Left renal pelvis (tissue), 4 donors: ENCODE results near the gene JMJD1C. TPM values are rescaled to one million over a fixed set of nuclear protein-coding genes. Genes with fewer than 3 reads are reported as not detected.
"Not testable (repeated sequence)": the region's sequence is repeated elsewhere in the genome, so short reads cannot be mapped to it uniquely, and the experiment has no call there.

Experiments
- DNase-seq, 4 donors: peaks; one replicate each; pipeline ENCODE4 v3.0.0-alpha.2; 2013; ENCODE audit warnings: low read depth in 4 of 4, low spot score in 3 of 4
- polyA plus RNA-seq, 4 donors: library from polyadenylated mRNA; unstranded; fragments of 120-200 nt; gene quantifications; one replicate each; pipeline ENCODE4 v1.2.1, GENCODE V29; 2013; ENCODE audit not compliant: insufficient read length in 4 of 4

The JMJD1C gene
- polyA plus RNA-seq, 4 donors, result 98.9 to 135 (median 107) TPM

DNA sequence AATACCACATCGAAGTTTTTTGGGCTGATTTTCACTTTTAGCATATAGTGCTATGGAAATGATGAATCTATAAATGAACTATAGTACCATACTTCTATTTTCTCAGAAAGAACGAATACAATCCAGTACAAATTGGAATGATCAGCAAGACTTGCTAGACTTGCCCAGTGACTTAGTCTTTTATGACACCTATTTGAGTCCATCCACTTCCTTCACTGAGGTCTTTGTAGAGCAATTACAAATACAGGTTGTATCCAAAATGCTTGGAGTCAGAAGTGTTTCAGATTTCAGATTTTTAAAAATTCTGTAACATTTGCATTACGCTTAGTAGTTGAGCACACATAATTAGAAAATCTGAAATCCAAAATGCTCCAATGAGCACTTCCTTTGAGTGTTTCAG is 228.4 kb downstream of the JMJD1C start:
- no peak for DNase-seq

GRCh38 chr10:63236113-63236935 is 229.5 kb downstream of the JMJD1C start:
- DNase-seq, result peak in 1 of 4 donors; percentile 22

DNA sequence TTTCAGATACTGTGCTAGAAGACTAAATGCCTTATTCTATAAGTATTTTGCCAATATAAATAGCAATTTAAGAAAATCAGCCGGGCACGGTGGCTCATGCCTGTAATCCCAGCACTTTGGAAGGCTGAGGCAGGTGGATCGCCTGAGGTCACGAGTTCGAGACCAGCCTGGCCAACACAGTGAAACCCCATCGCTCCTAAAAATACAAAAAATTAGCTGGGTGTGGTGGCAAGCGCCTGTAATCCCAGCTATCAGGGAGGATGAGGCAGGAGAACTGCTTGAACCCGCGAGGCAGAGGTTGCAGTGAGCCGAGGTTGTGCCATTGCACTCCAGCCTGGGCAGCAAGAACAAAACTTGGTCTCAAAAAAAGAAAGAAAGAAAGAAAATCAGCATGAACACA is 230.6 kb downstream of the JMJD1C start:
- not testable (repeated sequence) for DNase-seq

- no peak for DNase-seq
These were observed 236.6 kb downstream of the JMJD1C start for GRCh38 chr10:63229161-63229560.

DNA sequence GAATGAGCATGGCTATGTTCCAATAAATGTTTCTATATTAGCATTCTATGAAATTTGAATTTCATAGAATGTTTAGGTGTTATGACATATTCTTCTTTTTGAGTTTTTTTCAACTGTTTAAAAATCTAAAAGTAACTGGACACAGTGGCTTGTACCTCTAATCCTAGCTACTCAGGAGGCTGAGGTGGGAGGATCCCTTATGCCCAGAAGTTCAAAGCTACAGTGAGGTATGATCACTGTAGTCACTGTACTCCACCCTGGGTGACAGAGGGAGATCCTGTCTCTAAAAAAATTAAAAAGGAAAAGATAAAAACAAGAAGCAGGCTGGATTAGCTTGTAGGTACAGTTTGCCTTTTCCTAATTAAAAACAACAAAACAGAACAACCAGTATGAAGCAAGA is 237.5 kb downstream of the JMJD1C start:
- no peak for DNase-seq

DNA sequence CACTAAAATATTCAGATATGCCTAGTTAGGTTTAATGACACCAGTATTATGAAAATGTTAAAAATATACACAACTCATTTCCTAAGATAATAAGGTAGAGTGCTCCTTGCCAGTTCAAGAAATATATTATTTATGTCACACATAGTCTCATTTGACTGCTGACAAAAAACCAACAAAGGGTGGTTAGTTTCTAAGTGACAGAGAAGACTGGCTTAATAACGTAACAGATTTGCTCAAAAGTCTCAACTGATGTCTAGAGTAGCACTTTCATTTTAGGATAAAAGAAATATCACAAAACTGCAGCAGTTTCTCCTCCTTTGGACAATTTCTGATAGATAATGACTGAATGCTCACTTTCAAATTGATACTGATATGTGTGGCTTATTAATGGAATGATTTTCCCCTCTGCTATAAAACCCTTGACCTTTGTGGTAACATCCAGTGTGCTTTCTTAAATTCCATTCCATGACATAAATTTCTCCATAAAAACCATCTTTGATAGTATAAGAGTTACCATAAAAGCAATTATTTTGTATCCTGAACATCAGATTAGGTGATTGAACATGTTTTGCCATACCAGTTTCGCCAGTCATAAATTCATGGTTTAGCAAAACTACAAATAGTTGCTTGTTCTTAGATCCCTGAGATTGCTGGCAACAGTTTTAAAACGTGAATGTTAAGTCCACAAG is 238.4 kb downstream of the JMJD1C start:
- no peak for DNase-seq

- DNase-seq, result no peak
These were observed 241.5 kb downstream of the JMJD1C start for GRCh38 chr10:63224241-63224640.

DNA sequence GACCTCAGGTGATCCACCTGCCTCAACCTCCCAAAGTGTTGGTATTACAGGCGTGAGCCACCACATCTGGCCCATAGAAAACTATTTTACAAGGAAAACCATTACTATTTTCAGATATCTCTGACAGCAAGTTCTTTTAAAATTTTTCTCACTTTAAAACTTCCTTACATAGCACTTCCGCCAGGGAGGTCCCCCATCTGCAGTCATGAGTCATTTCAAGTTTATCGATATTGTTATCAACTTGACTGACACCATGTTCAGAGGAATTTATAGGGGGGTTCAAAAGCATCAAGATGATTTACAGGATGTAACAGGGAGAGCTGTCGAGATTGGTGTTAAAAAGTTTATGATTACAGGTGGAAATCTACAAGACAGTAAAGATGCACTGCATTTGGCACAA is 243.8 kb downstream of the JMJD1C start:
- no peak for DNase-seq

GRCh38 chr10:63219749-63220148 is 246.0 kb downstream of the JMJD1C start:
- no peak for DNase-seq

GRCh38 chr10:63217120-63217605 is 248.6 kb downstream of the JMJD1C start:
- DNase-seq, result no peak

DNA sequence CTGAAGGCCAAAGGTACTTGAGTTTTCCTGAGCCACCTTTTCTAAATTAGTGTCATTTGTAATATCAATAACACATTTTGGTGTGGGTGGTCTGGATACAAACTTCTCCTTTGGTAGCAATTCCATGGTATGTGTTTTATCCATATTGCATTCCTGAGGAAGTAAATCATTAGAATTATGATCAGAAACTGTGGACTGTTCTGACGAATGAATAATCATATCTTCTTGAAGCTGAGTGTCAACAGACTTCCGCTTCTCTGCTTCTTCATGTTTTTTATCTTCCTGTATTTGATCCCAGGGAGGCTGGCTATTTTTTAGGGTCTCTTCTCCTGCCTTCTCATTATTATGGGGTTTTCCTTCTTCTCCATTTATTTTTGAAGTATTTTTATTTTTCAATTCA is 251.2 kb downstream of the JMJD1C start:
- DNase-seq, result no peak

GRCh38 chr10:63213489-63213888 is 252.3 kb downstream of the JMJD1C start:
- DNase-seq, result no peak

DNA sequence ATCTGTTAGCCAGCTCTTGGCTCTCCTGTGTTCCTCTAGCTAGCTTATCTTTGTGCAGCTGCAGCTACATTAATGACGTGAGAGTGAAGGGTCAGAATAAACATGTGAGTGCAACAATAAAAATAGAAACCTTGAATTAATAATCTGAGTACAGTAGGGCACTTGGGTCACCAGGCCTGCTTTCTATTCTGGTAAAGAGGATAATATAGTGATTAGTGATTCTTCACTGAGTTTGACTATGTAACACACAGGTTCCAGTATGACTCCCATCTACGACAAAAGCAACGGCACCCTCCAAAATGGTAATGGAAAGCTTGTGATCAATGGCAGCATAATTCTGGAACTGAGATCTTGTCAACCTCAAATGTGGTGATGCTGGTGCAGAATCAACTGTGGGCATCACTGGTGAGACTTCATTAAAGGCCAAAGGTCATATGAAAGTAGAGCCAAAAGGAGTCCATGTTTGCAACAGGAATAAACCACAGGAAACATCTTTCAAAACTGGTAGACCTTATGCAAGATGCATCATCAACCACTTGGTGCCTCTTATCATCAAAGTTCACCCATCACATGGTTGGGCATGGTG is 255.1 kb downstream of the JMJD1C start:
- no peak for DNase-seq

DNA sequence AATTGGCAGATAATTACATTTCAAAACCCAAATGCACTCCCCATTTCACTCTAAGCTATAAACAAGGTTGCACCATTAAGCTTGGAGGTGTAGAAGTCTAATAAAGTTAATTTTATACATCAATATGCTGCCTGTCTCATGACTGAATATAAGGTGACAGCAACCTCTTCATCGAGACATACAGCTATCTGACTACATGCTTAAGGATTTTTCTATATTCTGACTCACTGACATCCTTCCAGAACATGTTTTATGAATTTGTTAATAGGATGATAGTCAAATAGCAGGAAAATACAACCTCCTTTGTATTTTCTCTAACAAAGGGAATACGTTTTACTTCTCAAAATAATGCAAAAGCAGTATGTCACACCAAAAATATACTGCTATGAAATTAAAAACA is 256.1 kb downstream of the JMJD1C start:
- no peak for DNase-seq

- peak in 1 of 4 donors; percentile 35 for DNase-seq
These were observed 256.8 kb downstream of the JMJD1C start for GRCh38 chr10:63208986-63209385.

- DNase-seq, result no peak
These were observed 258.6 kb downstream of the JMJD1C start for GRCh38 chr10:63206997-63207811.

DNA sequence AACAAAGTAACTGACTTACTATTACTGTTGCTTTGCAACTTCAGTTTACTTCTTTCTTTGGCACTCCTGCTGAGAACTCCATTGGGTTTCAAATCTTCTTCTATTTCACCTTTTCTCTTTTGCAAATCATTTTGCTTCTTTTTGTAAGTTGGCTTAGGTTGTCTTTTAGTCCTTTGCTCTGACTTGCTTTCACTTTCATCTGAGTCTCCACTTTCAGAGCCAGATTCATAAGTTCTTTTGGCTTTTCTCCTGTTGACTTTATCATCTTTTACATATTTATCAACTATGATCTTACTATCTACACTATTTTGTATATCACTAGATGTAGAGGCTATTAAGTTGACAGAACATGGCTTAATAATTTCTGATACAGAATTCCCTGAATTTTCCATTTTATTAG is 259.2 kb downstream of the JMJD1C start:
- no peak for DNase-seq

DNA sequence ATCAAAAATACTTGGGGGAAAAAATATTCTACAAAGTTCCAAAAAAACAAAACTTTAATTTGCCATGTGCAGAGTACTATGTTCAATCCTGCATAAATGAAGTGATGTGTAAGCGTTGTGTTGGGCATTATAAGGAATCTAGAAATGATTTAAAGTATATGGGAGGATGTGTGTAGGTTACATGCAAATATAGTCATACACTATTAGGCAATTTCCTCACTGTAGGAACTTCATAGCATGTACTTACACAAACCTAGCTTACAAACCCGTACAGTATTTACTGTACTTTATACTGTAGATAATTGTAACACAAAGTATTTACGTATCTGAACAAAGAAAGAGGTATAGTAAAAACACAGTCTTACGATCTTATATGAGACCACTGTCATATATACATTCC is 260.4 kb downstream of the JMJD1C start:
- DNase-seq, result no peak

DNA sequence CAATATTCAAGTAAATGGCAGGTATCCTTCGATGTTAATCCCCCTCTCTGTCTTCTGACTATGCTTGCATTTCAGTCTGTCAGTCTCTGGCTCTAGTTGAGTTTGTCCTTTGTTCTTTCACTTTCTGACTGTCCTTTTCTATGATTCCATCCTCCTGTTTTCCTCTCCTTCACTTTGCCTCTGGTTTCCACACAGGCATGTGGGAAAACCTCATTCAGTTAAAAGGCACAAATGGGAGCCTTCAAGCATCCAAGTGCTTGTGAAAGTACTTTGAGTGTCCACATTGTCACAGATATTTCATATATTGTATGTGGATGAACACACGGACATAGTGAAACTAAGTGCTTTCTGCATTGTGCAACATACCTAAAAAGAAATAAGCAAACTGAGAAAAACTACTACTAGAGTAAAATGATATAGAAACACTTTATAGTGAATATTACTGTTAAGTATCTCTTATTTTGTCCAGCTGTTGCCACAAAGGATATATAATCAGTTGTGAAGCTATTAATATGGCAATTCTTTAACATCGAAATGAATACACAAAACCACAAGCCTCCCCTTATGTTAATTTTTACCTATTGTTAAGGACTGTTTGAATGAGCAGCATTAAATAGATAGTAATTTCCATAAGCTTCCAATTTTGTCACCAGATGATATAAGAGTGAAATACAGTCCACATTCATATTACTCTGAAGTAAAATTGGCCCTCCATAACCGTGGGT is 260.9 kb downstream of the JMJD1C start:
- DNase-seq, result no peak

DNA sequence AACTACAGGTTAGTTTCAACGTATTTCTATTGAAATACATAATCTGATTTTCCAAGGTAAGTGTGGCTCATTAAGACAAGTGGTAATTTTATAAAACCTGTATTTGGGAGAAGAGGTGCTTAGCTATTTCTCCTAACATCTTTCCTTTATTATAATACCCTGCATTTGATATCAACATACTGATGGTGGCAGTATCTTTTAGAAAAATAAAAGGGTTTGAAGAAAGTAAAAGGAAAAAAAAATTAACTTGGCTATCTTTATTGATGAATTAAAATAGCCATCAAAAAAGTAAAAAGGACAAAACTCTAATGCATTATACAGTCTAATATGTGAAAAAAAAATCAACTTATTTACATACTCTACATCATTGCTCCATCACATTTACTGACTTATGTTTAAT is 264.7 kb downstream of the JMJD1C start:
- DNase-seq, result no peak
